ENCODE data around the gene SLC9A4.

SLC9A4 gene

GRCh38 chr2:102502576-102502975 is 29.6 kb downstream of the SLC9A4 start:
- DNase-seq (ENCODE audit: low read depth in 3 of 3): no peak

GRCh38 chr2:102504833-102505232 is 31.8 kb downstream of the SLC9A4 start:
- no peak for DNase-seq (ENCODE audit: low read depth in 3 of 3)

GRCh38 chr2:102505290-102505689 is 32.3 kb downstream of the SLC9A4 start:
- DNase-seq (ENCODE audit: low read depth in 3 of 3): no peak

GRCh38 chr2:102506743-102507142 is 33.7 kb downstream of the SLC9A4 start:
- DNase-seq (ENCODE audit: low read depth in 3 of 3): no peak

- DNase-seq (ENCODE audit: low read depth in 3 of 3): no peak
These were observed 35.8 kb downstream of the SLC9A4 start for GRCh38 chr2:102508863-102509262.

GRCh38 chr2:102509749-102510148 is 36.7 kb downstream of the SLC9A4 start:
- DNase-seq (ENCODE audit: low read depth in 3 of 3): no peak

GRCh38 chr2:102510791-102511575 is 38.0 kb downstream of the SLC9A4 start:
- DNase-seq (ENCODE audit: low read depth in 3 of 3): no peak

- DNase-seq (ENCODE audit: low read depth in 3 of 3): no peak
These were observed 39.1 kb downstream of the SLC9A4 start for GRCh38 chr2:102512161-102512560.

GRCh38 chr2:102513355-102513939 is 40.4 kb downstream of the SLC9A4 start:
- no peak for DNase-seq (ENCODE audit: low read depth in 3 of 3)

GRCh38 chr2:102514061-102514785 is 41.2 kb downstream of the SLC9A4 start:
- DNase-seq (ENCODE audit: low read depth in 3 of 3): no peak

GRCh38 chr2:102515851-102516250 is 42.8 kb downstream of the SLC9A4 start:
- no peak for DNase-seq (ENCODE audit: low read depth in 3 of 3)

- no peak for DNase-seq (ENCODE audit: low read depth in 3 of 3)
These were observed 45.1 kb downstream of the SLC9A4 start for GRCh38 chr2:102518170-102518569.

- DNase-seq (ENCODE audit: low read depth in 3 of 3): no peak
These were observed 47.0 kb downstream of the SLC9A4 start for GRCh38 chr2:102520009-102520408.

GRCh38 chr2:102520801-102521200 is 47.8 kb downstream of the SLC9A4 start:
- DNase-seq (ENCODE audit: low read depth in 3 of 3): no peak

GRCh38 chr2:102522162-102522561 is 49.1 kb downstream of the SLC9A4 start:
- DNase-seq (ENCODE audit: low read depth in 3 of 3): no peak

GRCh38 chr2:102522890-102523289 is 49.9 kb downstream of the SLC9A4 start:
- DNase-seq (ENCODE audit: low read depth in 3 of 3): no peak

GRCh38 chr2:102523651-102524050 is 50.6 kb downstream of the SLC9A4 start:
- no peak for DNase-seq (ENCODE audit: low read depth in 3 of 3)

- DNase-seq (ENCODE audit: low read depth in 3 of 3): no peak
These were observed 54.1 kb downstream of the SLC9A4 start for GRCh38 chr2:102527086-102527485.

GRCh38 chr2:102538491-102538890 is 65.5 kb downstream of the SLC9A4 start:
- no peak for DNase-seq (ENCODE audit: low read depth in 3 of 3)

- DNase-seq (ENCODE audit: low read depth in 3 of 3): no peak
These were observed 67.9 kb downstream of the SLC9A4 start for GRCh38 chr2:102540882-102541281.

- no peak for DNase-seq (ENCODE audit: low read depth in 3 of 3)
These were observed 71.2 kb downstream of the SLC9A4 start for GRCh38 chr2:102544182-102544581.

GRCh38 chr2:102547462-102547861 is 74.4 kb downstream of the SLC9A4 start:
- no peak for DNase-seq (ENCODE audit: low read depth in 3 of 3)

GRCh38 chr2:102549027-102549426 is 76.0 kb downstream of the SLC9A4 start:
- no peak for DNase-seq (ENCODE audit: low read depth in 3 of 3)

Data from stimulated activated CD4-positive, alpha-beta T cell treated with anti-CD3 and anti-CD28 coated beads, TNF-alpha, amount 100 ng/mL, for 4 hours (primary cell).